Trophoblast cell (in vitro differentiated cells and primary cell): ENCODE data around the gene HAGHL.
"Not testable (repeated sequence)": the region's sequence is repeated elsewhere in the genome, so short reads cannot be mapped to it uniquely, and the experiment has no call there.

ENCODE experiments used
- DNase-seq, 2 donors: peaks; one replicate each; pipeline ENCODE4 v3.0.0-alpha.2; 2016
- H2AFZ ChIP-seq: 2 replicates; pipeline ENCODE4 v1.6.1; 2013; ENCODE audit warnings: low read length, moderate library complexity, mild to moderate bottlenecking; ENCODE audit not compliant: insufficient read depth, poor library complexity
- H2AK5ac ChIP-seq: 2 replicates; pipeline ENCODE4 v1.6.1; 2013; ENCODE audit warnings: mild to moderate bottlenecking, low read length
- H2BK120ac ChIP-seq: 2 replicates; pipeline ENCODE4 v1.6.1; 2013; ENCODE audit warnings: low read length, mild to moderate bottlenecking, moderate library complexity; ENCODE audit not compliant: insufficient read depth, poor library complexity
- H2BK12ac ChIP-seq: 2 replicates; pipeline ENCODE4 v1.6.1; 2013; ENCODE audit warnings: mild to moderate bottlenecking, low read length, moderate library complexity
- H2BK5ac ChIP-seq: 2 replicates; pipeline ENCODE4 v1.6.1; 2013; ENCODE audit warnings: low read length, low read depth, moderate library complexity, mild to moderate bottlenecking; ENCODE audit not compliant: poor library complexity
- H3K14ac ChIP-seq: 2 replicates; pipeline ENCODE4 v1.6.1; 2013; ENCODE audit warnings: mild to moderate bottlenecking, low read length
- H3K18ac ChIP-seq: 2 replicates; pipeline ENCODE4 v1.6.1; 2013; ENCODE audit warnings: mild to moderate bottlenecking, low read length
- H3K23ac ChIP-seq: 2 replicates; pipeline ENCODE4 v1.6.1; 2013; ENCODE audit warnings: low read length
- H3K27ac ChIP-seq: 2 replicates; pipeline ENCODE4 v1.5.1; 2013; ENCODE audit warnings: low read depth, mild to moderate bottlenecking, inconsistent platforms, low read length, moderate library complexity
- H3K27me3 ChIP-seq: 2 replicates; pipeline ENCODE4 v1.6.1; 2013; ENCODE audit warnings: inconsistent platforms, mild to moderate bottlenecking, low read length, moderate library complexity; ENCODE audit not compliant: insufficient read depth
- H3K36me3 ChIP-seq, 2 experiments: 1 replicate in 1 of 2; 2 replicates in 1 of 2; pipeline ENCODE4 v1.6.1; 2013; ENCODE audit warnings: low read length in 2 of 2, mild to moderate bottlenecking in 2 of 2, moderate library complexity in 1 of 2; ENCODE audit not compliant: insufficient read depth in 2 of 2, control insufficient read depth in 1 of 2
- H3K4ac ChIP-seq: 2 replicates; pipeline ENCODE4 v1.6.1; 2013; ENCODE audit warnings: low read depth, mild to moderate bottlenecking, low read length, moderate library complexity
- H3K4me1 ChIP-seq, 2 experiments: 1 replicate in 1 of 2; 2 replicates in 1 of 2; pipeline ENCODE4 v1.6.1; 2013; ENCODE audit warnings: low read length in 2 of 2, mild to moderate bottlenecking in 2 of 2, moderate library complexity in 1 of 2; ENCODE audit not compliant: insufficient read depth in 2 of 2, control insufficient read depth in 1 of 2
- H3K4me2 ChIP-seq: 2 replicates; pipeline ENCODE4 v1.6.1; 2013; ENCODE audit warnings: inconsistent platforms, mild to moderate bottlenecking, low read length, moderate library complexity
- H3K4me3 ChIP-seq: 2 replicates; pipeline ENCODE4 v1.5.1; 2013; ENCODE audit warnings: mild to moderate bottlenecking, low read depth, low read length, inconsistent platforms
- H3K79me1 ChIP-seq: one replicate; pipeline ENCODE4 v1.6.1; 2013; ENCODE audit warnings: low read length
- H3K79me2 ChIP-seq: 2 replicates; pipeline ENCODE4 v1.6.1; 2013; ENCODE audit warnings: low read length, mild to moderate bottlenecking; ENCODE audit not compliant: control insufficient read depth, insufficient read depth, poor library complexity
- H3K9ac ChIP-seq: 2 replicates; pipeline ENCODE4 v1.6.1; 2013; ENCODE audit warnings: mild to moderate bottlenecking, low read length
- H3K9me3 ChIP-seq: 2 replicates; pipeline ENCODE4 v1.6.1; 2013; ENCODE audit warnings: low read depth, mild to moderate bottlenecking, control low read depth, inconsistent platforms, low read length; ENCODE audit not compliant: insufficient read depth
- H4K12ac ChIP-seq: 2 replicates; pipeline ENCODE4 v1.6.1; 2013; ENCODE audit warnings: low read depth, mild to moderate bottlenecking, low read length, moderate library complexity
- H4K8ac ChIP-seq: 2 replicates; pipeline ENCODE4 v1.6.1; 2013; ENCODE audit warnings: low read depth, mild to moderate bottlenecking, low read length, moderate library complexity
- H4K91ac ChIP-seq: one replicate; pipeline ENCODE4 v1.6.1; 2013; ENCODE audit warnings: low read depth, mild to moderate bottlenecking, low read length, moderate library complexity
- WGBS: extraction: QIAGEN DNeasy Blood & Tissue Kit; methylation state at CpG from one replicate; pipeline ENCODE4 v1.1.7; 2013; ENCODE audit warnings: missing lambda C conversion rate; ENCODE audit not compliant: insufficient read length, insufficient coverage; ENCODE audit errors: extremely low coverage; 5-methylcytosine and 5-hydroxymethylcytosine counted together

HAGHL gene

GRCh38 chr16:686459-687260 lies 40.2 kb upstream of the HAGHL start:
- no peak overlapping the region for H2AK5ac ChIP-seq
- H3K27me3 ChIP-seq: no peaks in the 10 kb centered on the region
- H3K9ac ChIP-seq: no peak overlapping the region
- no peak overlapping the region for H3K23ac ChIP-seq
- H3K79me2 ChIP-seq: peaks cover 9% of the 10 kb centered on the region
- H4K8ac ChIP-seq: no peak overlapping the region
- no peak overlapping the region for H2AFZ ChIP-seq
- H2BK120ac ChIP-seq: no peak overlapping the region
- H4K12ac ChIP-seq: no peak overlapping the region
- no peak overlapping the region for H3K18ac ChIP-seq
- H3K36me3 ChIP-seq: peaks cover 48% of the 10 kb centered on the region in 2 experiments
- H3K4me2 ChIP-seq: no peak overlapping the region
- no peak overlapping the region for H3K4ac ChIP-seq
- H4K91ac ChIP-seq: no peak overlapping the region
- H3K4me1 ChIP-seq: peaks cover 22 to 29% of the 10 kb centered on the region in 2 experiments
- no peak for DNase-seq
- WGBS: no CpG with 5 or more reads among the region's 51 CpGs
- no peak overlapping the region for H2BK12ac ChIP-seq
- H3K14ac ChIP-seq: no peak overlapping the region
- H3K4me3 ChIP-seq: no peak overlapping the region
- H3K79me1 ChIP-seq: peaks cover 11% of the 10 kb centered on the region
- peaks cover 6% of the 10 kb centered on the region for H3K9me3 ChIP-seq
- H2BK5ac ChIP-seq: no peak overlapping the region
- H3K27ac ChIP-seq: no peak overlapping the region

GRCh38 chr16:687499-687898 lies 39.4 kb upstream of the HAGHL start:
- no peak overlapping the region for H2AFZ ChIP-seq
- DNase-seq: no peak
- H3K4ac ChIP-seq: no peak overlapping the region
- peaks cover 39% of the 10 kb centered on the region in 2 experiments for H3K36me3 ChIP-seq
- H3K79me2 ChIP-seq: peaks cover 8% of the 10 kb centered on the region
- H3K4me2 ChIP-seq: no peak overlapping the region
- WGBS: no CpG with 5 or more reads among the region's 19 CpGs
- no peak overlapping the region for H4K12ac ChIP-seq
- peaks cover 17 to 26% of the 10 kb centered on the region in 2 experiments for H3K4me1 ChIP-seq
- no peak overlapping the region for H2BK5ac ChIP-seq
- H2AK5ac ChIP-seq: no peak overlapping the region
- H2BK120ac ChIP-seq: no peak overlapping the region
- no peak overlapping the region for H3K18ac ChIP-seq
- H3K4me3 ChIP-seq: peak overlapping the region; percentile 18
- H3K9ac ChIP-seq: no peak overlapping the region
- no peak overlapping the region for H3K14ac ChIP-seq
- peaks cover 11% of the 10 kb centered on the region for H3K79me1 ChIP-seq
- H3K23ac ChIP-seq: no peak overlapping the region
- no peak overlapping the region for H4K91ac ChIP-seq
- H4K8ac ChIP-seq: no peak overlapping the region
- H3K27ac ChIP-seq: no peak overlapping the region
- H2BK12ac ChIP-seq: no peak overlapping the region
- H3K27me3 ChIP-seq: no peaks in the 10 kb centered on the region
- peaks cover 6% of the 10 kb centered on the region for H3K9me3 ChIP-seq

GRCh38 chr16:689175-689897 lies 37.6 kb upstream of the HAGHL start:
- Histone ChIP-seq H4K91ac (peak overlapping the region; percentile 62), H3K23ac (no peak overlapping the region), H2BK120ac (no peak overlapping the region), H3K4me1 (peaks cover 11 to 17% of the 10 kb centered on the region in 2 experiments), H3K4ac (no peak overlapping the region), H3K9ac (peak overlapping the region; percentile 83), H3K79me2 (peaks cover 4% of the 10 kb centered on the region), H3K27ac (no peak overlapping the region), H2AK5ac (peak overlapping the region; percentile 25), H4K8ac (peak overlapping the region; percentile 92), H3K36me3 (peaks cover 29% of the 10 kb centered on the region in 2 experiments), H3K27me3 (peaks cover 13% of the 10 kb centered on the region), H2BK5ac (no peak overlapping the region), H3K14ac (peak overlapping the region; percentile 43), H2BK12ac (no peak overlapping the region), H3K4me3 (peak overlapping the region; percentile 80), H3K4me2 (peak overlapping the region; percentile 82), H2AFZ (peak overlapping the region; percentile 24), H3K18ac (peak overlapping the region; percentile 4), H3K79me1 (peaks cover 8% of the 10 kb centered on the region), H4K12ac (peak overlapping the region; percentile 82), H3K9me3 (peaks cover 7% of the 10 kb centered on the region)
- WGBS: no CpG with 5 or more reads among the region's 26 CpGs
- no peak for DNase-seq

DNA sequence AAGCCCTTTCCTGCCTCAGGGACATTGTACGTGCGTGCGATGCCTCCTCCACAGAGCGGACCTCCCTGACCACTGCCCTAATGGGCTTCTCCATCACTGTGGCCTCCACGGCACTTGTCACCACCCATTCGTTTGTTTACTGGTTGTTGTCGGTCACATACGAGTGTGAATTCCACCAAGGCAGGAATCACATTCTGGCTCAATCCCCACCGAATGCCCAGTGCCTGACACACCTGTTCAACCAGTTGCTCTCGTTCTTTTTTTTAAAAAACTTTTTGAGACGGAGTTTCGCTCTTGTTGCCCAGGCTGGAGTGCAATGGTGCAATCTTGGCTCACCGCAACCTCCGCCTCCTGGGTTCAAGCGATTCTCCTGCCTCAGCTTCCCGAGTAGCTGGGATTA lies 35.7 kb upstream of the HAGHL start:
- not testable (repeated sequence) for H2AFZ ChIP-seq, H3K4ac ChIP-seq, H3K4me3 ChIP-seq, H3K79me1 ChIP-seq, H3K4me2 ChIP-seq, H3K23ac ChIP-seq, H2BK5ac ChIP-seq, H2BK12ac ChIP-seq, H2BK120ac ChIP-seq, H4K12ac ChIP-seq, H3K18ac ChIP-seq, H3K27ac ChIP-seq, H3K79me2 ChIP-seq, H4K91ac ChIP-seq, H3K14ac ChIP-seq, H3K9ac ChIP-seq
- WGBS: no CpG with 5 or more reads among the region's 16 CpGs
- H3K27me3 ChIP-seq: peaks cover 31% of the 10 kb centered on the region
- peak; percentile 81 to 95 for DNase-seq
- H3K4me1 ChIP-seq: peaks cover 11 to 21% of the 10 kb centered on the region in 2 experiments
- peaks cover 15 to 17% of the 10 kb centered on the region in 2 experiments for H3K36me3 ChIP-seq
- peaks cover 15% of the 10 kb centered on the region for H3K9me3 ChIP-seq
- peak overlapping the region; percentile 23 for H2AK5ac ChIP-seq
- peak overlapping the region; percentile 92 for H4K8ac ChIP-seq
